GM19043 (cell line): ENCODE data around the gene CHCHD10.

Experiments used
- ATAC-seq: cut with Tn5 transposase; IDR thresholded peaks from one replicate; pipeline ENCODE4 v1.9.1; 2021; ENCODE audit warnings: low read depth; ENCODE audit not compliant: unreplicated experiment

CHCHD10 gene

GRCh38 chr22:23789121-23789520 lies 21.3 kb upstream of the CHCHD10 start:
- ATAC-seq, result no peak

- no peak for ATAC-seq
Observed at GRCh38 chr22:23787910-23788309, 20.1 kb upstream of the CHCHD10 start.

- ATAC-seq, result no peak
Observed at GRCh38 chr22:23787600-23787896, 19.8 kb upstream of the CHCHD10 start.

GRCh38 chr22:23786752-23787599 lies 19.2 kb upstream of the CHCHD10 start, which contains the start of gene SMARCB1:
Gene SMARCB1 (plus strand): TSS chr22:23786966. CDS start chr22:23787170, 204 bp downstream.
- no peak for ATAC-seq

- ATAC-seq, result no peak
Observed at GRCh38 chr22:23786261-23786710, 18.5 kb upstream of the CHCHD10 start.

- ATAC-seq, result no peak
Observed at GRCh38 chr22:23784215-23784732, 16.5 kb upstream of the CHCHD10 start.

GRCh38 chr22:23783265-23784150 lies 15.7 kb upstream of the CHCHD10 start:
- no peak for ATAC-seq

GRCh38 chr22:23782703-23783102 lies 14.9 kb upstream of the CHCHD10 start:
- no peak for ATAC-seq

- no peak for ATAC-seq
Observed at GRCh38 chr22:23782252-23782651, 14.5 kb upstream of the CHCHD10 start.

GRCh38 chr22:23781511-23782183 lies 13.9 kb upstream of the CHCHD10 start:
- ATAC-seq, result no peak

GRCh38 chr22:23781065-23781464 lies 13.3 kb upstream of the CHCHD10 start:
- ATAC-seq, result no peak

GRCh38 chr22:23780146-23780748 lies 12.5 kb upstream of the CHCHD10 start:
- ATAC-seq, result no peak

GRCh38 chr22:23779731-23780130 lies 12.0 kb upstream of the CHCHD10 start:
- no peak for ATAC-seq

GRCh38 chr22:23779083-23779482 lies 11.3 kb upstream of the CHCHD10 start:
- ATAC-seq, result no peak

GRCh38 chr22:23778577-23778900 lies 10.8 kb upstream of the CHCHD10 start:
- no peak for ATAC-seq

GRCh38 chr22:23777776-23778576 lies 10.2 kb upstream of the CHCHD10 start:
- ATAC-seq, result no peak

GRCh38 chr22:23775779-23776375 lies 8.1 kb upstream of the CHCHD10 start:
- no peak for ATAC-seq

GRCh38 chr22:23774922-23775436 lies 7.2 kb upstream of the CHCHD10 start:
- no peak for ATAC-seq
